Lower lobe of right lung (tissue), 2 donors: ENCODE measurements around the gene LYZL4. TPM values are rescaled to one million over a fixed set of nuclear protein-coding genes. Genes with fewer than 3 reads are reported as not detected.

Experiments
- ATAC-seq, 2 donors: fragments of 200-7000 bp; cut with Tn5 transposase; one replicate each; pipeline ENCODE4 v1.9.1; 2020 to 2022; ENCODE audit warnings: mild to moderate bottlenecking in 2 of 2, moderate library complexity in 2 of 2
- DNase-seq: peaks from one replicate; pipeline ENCODE4 v3.0.0-alpha.2; 2020
- H3K27ac ChIP-seq: fragments of 200-600 bp; one replicate; pipeline ENCODE4 v1.8.0; 2022
- H3K27me3 ChIP-seq: fragments of 200-600 bp; one replicate; pipeline ENCODE4 v1.8.0; 2022; ENCODE audit warnings: low read depth
- H3K36me3 ChIP-seq: fragments of 200-600 bp; one replicate; pipeline ENCODE4 v1.8.0; 2022; ENCODE audit warnings: mild to moderate bottlenecking
- H3K4me1 ChIP-seq: fragments of 200-600 bp; one replicate; pipeline ENCODE4 v1.8.0; 2022
- H3K4me3 ChIP-seq: fragments of 200-600 bp; one replicate; pipeline ENCODE4 v1.8.0; 2022; ENCODE audit warnings: mild to moderate bottlenecking
- H3K9me3 ChIP-seq: fragments of 200-600 bp; one replicate; pipeline ENCODE4 v1.8.0; 2022
- intact Hi-C: fragments of 100-400 bp; cut with DNase I; formaldehyde crosslinking; loops from one replicate; pipeline ENCODE4 v1.11.0; 2022
- total RNA-seq: library from RNA; stranded (reverse); fragmentation: NEBNext Ultra II Directional; extraction: Animal tissue kit (Norgen Biotek cat#: 25700); gene quantifications from one replicate; pipeline ENCODE4 v1.2.1, GENCODE V29; 2021
- TF ChIP-seq, protein P1 (sequence below): fragments of 200-600 bp; IDR thresholded peaks from one replicate; pipeline ENCODE4 v1.8.0; 2022; ENCODE audit warnings: antibody characterized with exemption, mild to moderate bottlenecking
- donor health status: DM: no; HTN: yes; CAD: no; lungs with severe emphysema.

LYZL4 gene
- total RNA-seq, 1 donor from 2014 or later = not detected

GRCh38 chr3:42402394-42403096 lies 7.9 kb downstream of the LYZL4 start:
- H3K27ac ChIP-seq = no peak overlapping the region
- H3K9me3 ChIP-seq = no peaks in the 10 kb centered on the region
- H3K27me3 ChIP-seq = no peaks in the 10 kb centered on the region
- DNase-seq = no peak
- intact Hi-C loops = no loop called here
- H3K4me1 ChIP-seq = no peaks in the 10 kb centered on the region
- no peak overlapping the region for H3K4me3 ChIP-seq
- TF ChIP-seq, protein P1, sequence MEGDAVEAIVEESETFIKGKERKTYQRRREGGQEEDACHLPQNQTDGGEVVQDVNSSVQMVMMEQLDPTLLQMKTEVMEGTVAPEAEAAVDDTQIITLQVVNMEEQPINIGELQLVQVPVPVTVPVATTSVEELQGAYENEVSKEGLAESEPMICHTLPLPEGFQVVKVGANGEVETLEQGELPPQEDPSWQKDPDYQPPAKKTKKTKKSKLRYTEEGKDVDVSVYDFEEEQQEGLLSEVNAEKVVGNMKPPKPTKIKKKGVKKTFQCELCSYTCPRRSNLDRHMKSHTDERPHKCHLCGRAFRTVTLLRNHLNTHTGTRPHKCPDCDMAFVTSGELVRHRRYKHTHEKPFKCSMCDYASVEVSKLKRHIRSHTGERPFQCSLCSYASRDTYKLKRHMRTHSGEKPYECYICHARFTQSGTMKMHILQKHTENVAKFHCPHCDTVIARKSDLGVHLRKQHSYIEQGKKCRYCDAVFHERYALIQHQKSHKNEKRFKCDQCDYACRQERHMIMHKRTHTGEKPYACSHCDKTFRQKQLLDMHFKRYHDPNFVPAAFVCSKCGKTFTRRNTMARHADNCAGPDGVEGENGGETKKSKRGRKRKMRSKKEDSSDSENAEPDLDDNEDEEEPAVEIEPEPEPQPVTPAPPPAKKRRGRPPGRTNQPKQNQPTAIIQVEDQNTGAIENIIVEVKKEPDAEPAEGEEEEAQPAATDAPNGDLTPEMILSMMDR = no peak
- no peaks in the 10 kb centered on the region for H3K36me3 ChIP-seq
- ATAC-seq = no peak

DNA sequence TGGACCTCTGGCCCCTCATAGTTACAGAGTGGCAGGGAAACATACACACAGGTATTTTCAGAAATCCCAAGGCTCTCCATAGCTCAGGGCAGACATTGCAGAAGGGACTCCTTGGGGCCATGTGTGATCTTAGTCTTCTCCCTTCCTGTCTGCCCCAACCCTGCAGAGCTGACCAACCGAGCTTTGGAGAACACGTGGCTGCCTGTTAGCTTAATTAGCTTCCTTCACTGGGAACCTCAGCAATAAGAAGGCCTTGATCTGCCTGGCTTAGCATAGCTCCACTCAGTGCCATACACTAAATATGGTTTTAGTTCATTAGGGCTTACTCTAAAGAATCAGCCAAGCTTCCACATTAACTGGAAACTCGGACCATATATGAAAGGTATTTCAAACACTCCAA lies 12.3 kb downstream of the LYZL4 start:
- TF ChIP-seq, protein P1 = no peak
- H3K4me3 ChIP-seq = no peak overlapping the region
- no peaks in the 10 kb centered on the region for H3K9me3 ChIP-seq
- ATAC-seq = no peak
- no peaks in the 10 kb centered on the region for H3K36me3 ChIP-seq
- no peaks in the 10 kb centered on the region for H3K27me3 ChIP-seq
- intact Hi-C loops = no loop called here
- DNase-seq = no peak
- H3K27ac ChIP-seq = no peak overlapping the region
- H3K4me1 ChIP-seq = no peaks in the 10 kb centered on the region

- ATAC-seq (no peak), DNase-seq (no peak)
- Histone ChIP-seq H3K4me3 (no peak overlapping the region), H3K9me3 (no peaks in the 10 kb centered on the region), H3K27ac (no peak overlapping the region), H3K36me3 (no peaks in the 10 kb centered on the region), H3K4me1 (no peaks in the 10 kb centered on the region), H3K27me3 (no peaks in the 10 kb centered on the region)
- intact Hi-C loops = no loop called here
- TF ChIP-seq, protein P1 = no peak
Observed at GRCh38 chr3:42397644-42398043, 12.8 kb downstream of the LYZL4 start.

- ATAC-seq (no peak), DNase-seq (no peak)
- H3K4me1 ChIP-seq = no peaks in the 10 kb centered on the region
- TF ChIP-seq, protein P1 = no peak
- H3K27ac ChIP-seq = no peak overlapping the region
- no peaks in the 10 kb centered on the region for H3K27me3 ChIP-seq
- intact Hi-C loops = no loop called here
- H3K36me3 ChIP-seq = no peaks in the 10 kb centered on the region
- no peak overlapping the region for H3K4me3 ChIP-seq
- no peaks in the 10 kb centered on the region for H3K9me3 ChIP-seq
Observed at GRCh38 chr3:42394579-42395288, 15.7 kb downstream of the LYZL4 start.

DNA sequence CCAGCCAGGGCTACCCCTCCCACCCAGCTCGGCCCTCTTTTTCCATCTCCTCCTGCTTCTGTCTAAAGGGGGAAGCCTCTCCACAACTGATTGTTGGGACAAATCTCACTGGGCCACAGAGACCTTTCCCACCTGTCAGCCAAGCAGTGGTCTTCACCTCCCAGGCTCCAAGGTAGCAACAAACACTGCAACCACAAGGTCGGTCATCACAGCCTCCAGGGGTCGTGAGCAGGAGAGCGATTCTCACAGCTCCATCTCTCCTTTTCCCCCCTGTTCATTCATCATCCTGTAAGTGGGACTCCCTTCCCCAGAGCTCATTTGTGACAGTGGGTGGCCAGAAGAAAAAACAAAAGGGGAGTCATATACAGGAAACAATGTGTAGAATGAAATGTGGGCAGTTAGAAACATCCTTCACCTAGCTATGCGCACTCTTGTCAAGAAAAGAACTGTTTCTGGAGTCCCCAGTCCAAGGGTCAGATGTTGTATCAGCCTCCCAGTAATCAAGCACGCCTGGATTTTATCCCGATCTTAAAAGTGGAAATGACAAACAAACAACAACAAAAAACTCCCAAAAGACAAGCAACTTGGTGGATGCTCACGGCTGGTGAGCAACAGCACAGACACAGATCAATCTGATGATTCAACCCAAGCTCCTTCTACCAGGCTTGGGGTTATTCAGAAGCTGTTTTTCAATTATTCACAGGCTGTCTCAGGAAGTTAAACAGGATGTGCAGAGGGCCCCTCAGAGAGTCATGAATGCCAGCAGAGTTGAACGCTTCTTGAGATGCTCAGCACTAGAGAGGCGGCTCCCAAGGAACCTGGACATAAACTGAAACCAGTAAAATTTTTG lies 22.4 kb downstream of the LYZL4 start:
- no peaks in the 10 kb centered on the region for H3K9me3 ChIP-seq
- TF ChIP-seq, protein P1 = no peak
- intact Hi-C loops = no loop called here
- H3K4me3 ChIP-seq = no peak overlapping the region
- ATAC-seq (no peak), DNase-seq (no peak)
- no peaks in the 10 kb centered on the region for H3K4me1 ChIP-seq
- H3K36me3 ChIP-seq = no peaks in the 10 kb centered on the region
- H3K27me3 ChIP-seq = no peaks in the 10 kb centered on the region
- no peak overlapping the region for H3K27ac ChIP-seq
